Glutamatergic neuron (in vitro differentiated cells): Measurements from ENCODE around the gene PIAS1. TPM values are rescaled to one million over a fixed set of nuclear protein-coding genes. Genes with fewer than 3 reads are reported as not detected.
A peak's percentile ranks its signal among the peaks of the same experiment; 100 is the strongest.
"Not testable (repeated sequence)": the region's sequence is repeated elsewhere in the genome, so short reads cannot be mapped to it uniquely, and the experiment has no call there.

Source experiments
- DNase-seq: peaks from one replicate; pipeline ENCODE4 v3.0.0; 2022
- H3K27ac Mint-ChIP-seq: one replicate; pipeline ENCODE4 v1.8.0; 2020; ENCODE audit warnings: mild to moderate bottlenecking, mixed read lengths, inconsistent platforms; ENCODE audit not compliant: unreplicated experiment
- H3K27me3 Mint-ChIP-seq: one replicate; pipeline ENCODE4 v1.8.0; 2020; ENCODE audit warnings: mild to moderate bottlenecking, moderate library complexity, mixed read lengths, inconsistent platforms; ENCODE audit not compliant: unreplicated experiment
- H3K36me3 Mint-ChIP-seq: one replicate; pipeline ENCODE4 v1.8.0; 2020; ENCODE audit warnings: mild to moderate bottlenecking, mixed read lengths, inconsistent platforms; ENCODE audit not compliant: unreplicated experiment
- H3K4me1 Mint-ChIP-seq: one replicate; pipeline ENCODE4 v1.8.0; 2020; ENCODE audit warnings: mild to moderate bottlenecking, low read depth, mixed read lengths, inconsistent platforms; ENCODE audit not compliant: unreplicated experiment
- H3K4me3 Mint-ChIP-seq: one replicate; pipeline ENCODE4 v1.8.0; 2020; ENCODE audit warnings: mild to moderate bottlenecking, mixed read lengths, inconsistent platforms; ENCODE audit not compliant: unreplicated experiment
- H3K9me3 Mint-ChIP-seq: one replicate; pipeline ENCODE4 v1.8.0; 2020; ENCODE audit warnings: mild to moderate bottlenecking, moderate library complexity, mixed read lengths, inconsistent platforms; ENCODE audit not compliant: unreplicated experiment
- CTCF ChIP-seq: fragments of 200-600 bp; sonication (generic); IDR thresholded peaks from one replicate; pipeline ENCODE4 v1.5.0; 2021; ENCODE audit not compliant: partially characterized antibody, unreplicated experiment
- total RNA-seq: library from RNA; stranded (reverse); fragmentation: NEBNext Ultra II Directional; extraction: Animal tissue kit (Norgen Biotek cat#: 25700); gene quantifications from one replicate; pipeline ENCODE4 v1.2.1, GENCODE V29; 2021; ENCODE audit not compliant: unreplicated experiment

The PIAS1 gene
- total RNA-seq, 1 donor from 2014 or later: 64.9 TPM

- Mint-ChIP-seq H3K4me1 (peaks cover 8% of the 10 kb centered on the region), H3K27ac (peak overlapping the region; percentile 96), H3K27me3 (peaks cover 5% of the 10 kb centered on the region), H3K4me3 (peak overlapping the region; percentile 47), H3K9me3 (peaks cover 8% of the 10 kb centered on the region), H3K36me3 (peaks cover 4% of the 10 kb centered on the region)
- TF ChIP-seq CTCF: no peak
- DNase-seq: no peak
Observed at GRCh38 chr15:68223171-68223570, 169.1 kb downstream of the PIAS1 start.

GRCh38 chr15:68224108-68224507 is 170.0 kb downstream of the PIAS1 start:
- peaks cover 15% of the 10 kb centered on the region for H3K4me1 Mint-ChIP-seq
- H3K27me3 Mint-ChIP-seq: peaks cover 5% of the 10 kb centered on the region
- DNase-seq: no peak
- no peak overlapping the region for H3K4me3 Mint-ChIP-seq
- TF ChIP-seq CTCF: no peak
- peaks cover 4% of the 10 kb centered on the region for H3K36me3 Mint-ChIP-seq
- no peak overlapping the region for H3K27ac Mint-ChIP-seq
- H3K9me3 Mint-ChIP-seq: peaks cover 8% of the 10 kb centered on the region

- peaks cover 5% of the 10 kb centered on the region for H3K27me3 Mint-ChIP-seq
- peaks cover 15% of the 10 kb centered on the region for H3K4me1 Mint-ChIP-seq
- H3K9me3 Mint-ChIP-seq: peaks cover 8% of the 10 kb centered on the region
- TF ChIP-seq CTCF: no peak
- no peak overlapping the region for H3K4me3 Mint-ChIP-seq
- peaks cover 4% of the 10 kb centered on the region for H3K36me3 Mint-ChIP-seq
- no peak overlapping the region for H3K27ac Mint-ChIP-seq
- no peak for DNase-seq
Observed at GRCh38 chr15:68224546-68225250, 170.6 kb downstream of the PIAS1 start.

- H3K9me3 Mint-ChIP-seq, DNase-seq, H3K36me3 Mint-ChIP-seq, H3K27ac Mint-ChIP-seq, H3K4me3 Mint-ChIP-seq: not testable (repeated sequence)
- Mint-ChIP-seq H3K27me3 (peaks cover 10% of the 10 kb centered on the region), H3K4me1 (peaks cover 15% of the 10 kb centered on the region)
Observed at GRCh38 chr15:68225442-68225841, 171.3 kb downstream of the PIAS1 start.

GRCh38 chr15:68227643-68228142 is 173.6 kb downstream of the PIAS1 start:
- Mint-ChIP-seq H3K27me3 (peaks cover 10% of the 10 kb centered on the region), H3K27ac (no peak overlapping the region), H3K36me3 (peaks cover 4% of the 10 kb centered on the region), H3K9me3 (peaks cover 9% of the 10 kb centered on the region), H3K4me1 (peaks cover 17% of the 10 kb centered on the region), H3K4me3 (peak overlapping the region; percentile 84)
- no peak for DNase-seq
- TF ChIP-seq CTCF: no peak
